ENCODE data around the gene ARL10.

- TF ChIP-seq CTCF (IDR thresholded peaks at IDR 0.05) (no peak), POLR2A (IDR thresholded peaks at IDR 0.05) (no peak)
Measured at GRCh38 chr5:176362233-176362490, 3.1 kb upstream of the ARL10 start.
